Measurements from ENCODE around the gene TH. TPM values are rescaled to one million over a fixed set of nuclear protein-coding genes. Genes with fewer than 3 reads are reported as not detected.
A peak's percentile ranks its signal among the peaks of the same experiment; 100 is the strongest.

TH gene
- total RNA-seq, 5 donors from 2014 or later (not counting 1 experiment from before 2014, with no cell fraction given) = not detected

DNA sequence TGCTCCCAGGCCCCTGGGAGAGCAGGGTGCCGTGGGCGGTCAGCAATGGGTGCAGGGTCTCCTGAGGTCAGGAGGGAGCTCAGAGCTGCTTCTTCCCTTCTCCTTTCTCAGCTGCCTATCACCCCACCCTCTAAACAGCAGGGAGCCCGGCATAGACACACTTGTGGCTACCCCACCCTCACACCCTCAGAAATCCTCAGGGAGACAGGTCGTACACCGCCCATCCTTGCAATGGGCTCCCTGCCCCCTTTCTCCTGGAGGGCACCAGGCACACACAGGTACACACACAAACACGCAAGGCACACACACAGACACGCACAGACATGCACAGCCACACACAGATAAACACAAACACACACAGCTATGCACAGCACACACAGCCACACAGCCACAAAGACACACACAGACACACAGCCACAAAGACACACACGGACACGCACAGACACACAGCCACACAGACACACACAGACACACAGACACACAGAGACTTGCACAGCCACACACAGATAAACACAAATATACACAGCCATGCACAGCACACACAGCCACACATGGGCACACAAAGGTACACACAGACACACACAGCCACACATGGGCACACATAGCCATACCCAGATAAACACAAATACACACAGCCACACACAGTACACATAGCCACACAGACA is 44.9 kb upstream of the TH start:
- H3K36me3 Mint-ChIP-seq = no peaks in the 10 kb centered on the region
- ChIA-PET CTCF (no interaction called here), POLR2A (no interaction called here)
- no peak overlapping the region for H3K27ac ChIP-seq (ENCODE audit: low read length)
- ATAC-seq (replicated peaks in 1 of 4) = no peak
- H3K9me3 ChIP-seq = no peaks in the 10 kb centered on the region
- peaks cover 2 to 64% of the 10 kb centered on the region in 2 experiments for H3K4me1 ChIP-seq (ENCODE audit: control insufficient read depth in 1 of 2, extremely low read depth in 1 of 2, insufficient read depth in 2 of 2, low read length in 2 of 2)
- peaks cover 0 to 25% of the 10 kb centered on the region in 2 experiments for H3K27me3 ChIP-seq (replicated peaks in 1 of 2; ENCODE audit: control insufficient read depth in 2 of 2, extremely low read depth in 1 of 2, insufficient read depth in 2 of 2, low read length in 1 of 2)
- H3K27me3 Mint-ChIP-seq = peaks cover 5% of the 10 kb centered on the region in 2 donors
- H3K9me3 Mint-ChIP-seq = peaks cover 0 to 5% (median 0%) of the 10 kb centered on the region in 3 donors
- H3K4me3 ChIP-seq (ENCODE audit: control insufficient read depth in 1 of 2, extremely low read depth in 1 of 2, low read length in 1 of 2) = peak overlapping the region in 1 of 2 donors; percentile 4
- peaks cover 13 to 24% (median 18%) of the 10 kb centered on the region in 3 donors for H3K4me1 Mint-ChIP-seq
- no peaks in the 10 kb centered on the region for H3K36me3 ChIP-seq (ENCODE audit: control insufficient read depth in 2 of 2, extremely low read depth in 1 of 2, insufficient read depth in 1 of 2, low read length in 1 of 2)
- no peak overlapping the region for H3K27ac Mint-ChIP-seq
- H3K4me3 Mint-ChIP-seq = no peak overlapping the region
- DNase-seq = peak in 1 of 35 experiments; percentile 1
- 79% methylated on average over 9 of the region's 9 CpGs for WGBS (ENCODE audit: insufficient coverage)

DNA sequence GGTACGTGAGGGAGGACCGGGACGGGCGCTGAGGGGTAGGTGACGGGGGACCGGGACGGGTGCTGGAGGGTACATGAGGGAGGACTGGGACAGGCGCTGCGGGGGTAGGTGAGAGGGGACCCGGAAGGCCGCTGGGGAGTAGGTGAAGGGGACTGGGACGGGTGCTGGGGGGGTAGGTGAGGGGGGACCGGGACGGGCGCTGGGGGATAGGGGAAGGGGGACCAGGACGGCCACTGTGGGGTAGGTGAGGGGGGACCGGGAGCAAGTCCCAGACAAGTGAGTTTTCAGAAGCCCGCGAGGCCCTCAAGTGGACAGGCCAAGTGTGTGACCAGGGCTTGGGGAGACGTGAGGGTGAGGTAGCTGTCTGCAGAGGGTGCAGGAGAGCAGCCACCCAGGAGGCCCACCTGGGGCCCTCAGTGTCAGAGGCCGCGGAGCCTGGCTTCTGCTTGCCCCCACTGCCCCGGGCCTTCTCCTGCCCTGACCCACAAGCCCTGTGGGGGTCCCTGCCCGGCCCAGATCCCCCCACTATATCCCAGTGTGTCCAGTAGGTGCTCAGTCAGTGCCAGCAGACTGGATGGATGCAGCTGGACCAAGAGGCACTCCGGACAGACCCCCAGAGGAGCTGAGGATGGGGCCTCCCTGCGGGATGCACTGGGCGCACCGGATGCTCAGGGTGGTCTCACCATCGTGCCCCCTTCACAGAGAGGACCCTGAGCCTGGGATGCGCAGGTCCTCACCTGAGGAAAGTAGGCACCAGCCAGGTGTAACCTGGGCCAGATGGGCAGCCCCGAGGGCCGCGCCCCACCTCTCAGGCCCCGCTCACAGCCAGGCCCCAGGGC is 44.2 kb upstream of the TH start:
- Histone ChIP-seq H3K36me3 (ENCODE audit: control insufficient read depth in 2 of 2, extremely low read depth in 1 of 2, insufficient read depth in 1 of 2, low read length in 1 of 2) (no peaks in the 10 kb centered on the region), H3K27me3 (replicated peaks in 1 of 2; ENCODE audit: control insufficient read depth in 2 of 2, extremely low read depth in 1 of 2, insufficient read depth in 2 of 2, low read length in 1 of 2) (peaks cover 0 to 21% of the 10 kb centered on the region in 2 experiments), H3K4me3 (ENCODE audit: control insufficient read depth in 1 of 2, extremely low read depth in 1 of 2, low read length in 1 of 2) (no peak overlapping the region), H3K4me1 (ENCODE audit: control insufficient read depth in 1 of 2, extremely low read depth in 1 of 2, insufficient read depth in 2 of 2, low read length in 2 of 2) (peaks cover 2 to 64% of the 10 kb centered on the region in 2 experiments), H3K9me3 (no peaks in the 10 kb centered on the region), H3K27ac (ENCODE audit: low read length) (no peak overlapping the region)
- H3K4me1 Mint-ChIP-seq = peaks cover 13 to 24% (median 18%) of the 10 kb centered on the region in 3 donors
- DNase-seq (no peak), ATAC-seq (replicated peaks in 1 of 4) (no peak)
- POLR2A ChIA-PET = no interaction called here
- H3K36me3 Mint-ChIP-seq = no peaks in the 10 kb centered on the region
- CTCF ChIA-PET = no interaction called here
- no peak overlapping the region for H3K27ac Mint-ChIP-seq
- peaks cover 0 to 5% (median 0%) of the 10 kb centered on the region in 3 donors for H3K9me3 Mint-ChIP-seq
- no peak overlapping the region for H3K4me3 Mint-ChIP-seq
- peaks cover 4 to 5% of the 10 kb centered on the region in 2 donors for H3K27me3 Mint-ChIP-seq
- 84% methylated on average over 25 of the region's 34 CpGs for WGBS (ENCODE audit: insufficient coverage)

DNA sequence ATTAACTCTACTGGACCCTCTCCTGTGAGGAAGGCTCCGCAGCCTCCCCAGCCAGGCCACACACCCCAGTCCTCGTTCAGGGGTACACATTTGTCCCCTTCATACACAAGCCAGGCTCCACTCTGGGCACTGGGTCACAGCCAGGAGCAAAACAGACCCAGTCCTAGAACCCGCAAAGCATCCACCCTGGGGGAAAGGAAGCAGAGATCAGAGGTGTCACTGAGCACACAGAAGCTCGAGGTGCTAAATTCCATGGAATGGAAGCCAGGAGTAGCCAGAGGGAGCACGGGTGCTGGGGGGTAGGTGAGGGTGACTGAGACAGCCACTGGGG is 43.6 kb upstream of the TH start:
- peaks cover 13 to 24% (median 18%) of the 10 kb centered on the region in 3 donors for H3K4me1 Mint-ChIP-seq
- DNase-seq (no peak), ATAC-seq (replicated peaks in 1 of 4) (no peak)
- peaks cover 0 to 25% of the 10 kb centered on the region in 2 experiments for H3K27me3 ChIP-seq (replicated peaks in 1 of 2; ENCODE audit: control insufficient read depth in 2 of 2, extremely low read depth in 1 of 2, insufficient read depth in 2 of 2, low read length in 1 of 2)
- ChIA-PET POLR2A (no interaction called here), CTCF (no interaction called here)
- no peaks in the 10 kb centered on the region for H3K36me3 Mint-ChIP-seq
- no peaks in the 10 kb centered on the region for H3K36me3 ChIP-seq (ENCODE audit: control insufficient read depth in 2 of 2, extremely low read depth in 1 of 2, insufficient read depth in 1 of 2, low read length in 1 of 2)
- H3K27ac ChIP-seq (ENCODE audit: low read length) = no peak overlapping the region
- WGBS (ENCODE audit: insufficient coverage) = 77% methylated on average over 2 of the region's 5 CpGs
- H3K9me3 ChIP-seq = no peaks in the 10 kb centered on the region
- H3K27ac Mint-ChIP-seq = peak overlapping the region in 1 of 2 donors; percentile 16
- peaks cover 2 to 64% of the 10 kb centered on the region in 2 experiments for H3K4me1 ChIP-seq (ENCODE audit: control insufficient read depth in 1 of 2, extremely low read depth in 1 of 2, insufficient read depth in 2 of 2, low read length in 2 of 2)
- peaks cover 0 to 2% (median 0%) of the 10 kb centered on the region in 3 donors for H3K9me3 Mint-ChIP-seq
- H3K4me3 Mint-ChIP-seq = no peak overlapping the region
- peaks cover under 1 to 5% of the 10 kb centered on the region in 2 donors for H3K27me3 Mint-ChIP-seq
- H3K4me3 ChIP-seq (ENCODE audit: control insufficient read depth in 1 of 2, extremely low read depth in 1 of 2, low read length in 1 of 2) = no peak overlapping the region

DNA sequence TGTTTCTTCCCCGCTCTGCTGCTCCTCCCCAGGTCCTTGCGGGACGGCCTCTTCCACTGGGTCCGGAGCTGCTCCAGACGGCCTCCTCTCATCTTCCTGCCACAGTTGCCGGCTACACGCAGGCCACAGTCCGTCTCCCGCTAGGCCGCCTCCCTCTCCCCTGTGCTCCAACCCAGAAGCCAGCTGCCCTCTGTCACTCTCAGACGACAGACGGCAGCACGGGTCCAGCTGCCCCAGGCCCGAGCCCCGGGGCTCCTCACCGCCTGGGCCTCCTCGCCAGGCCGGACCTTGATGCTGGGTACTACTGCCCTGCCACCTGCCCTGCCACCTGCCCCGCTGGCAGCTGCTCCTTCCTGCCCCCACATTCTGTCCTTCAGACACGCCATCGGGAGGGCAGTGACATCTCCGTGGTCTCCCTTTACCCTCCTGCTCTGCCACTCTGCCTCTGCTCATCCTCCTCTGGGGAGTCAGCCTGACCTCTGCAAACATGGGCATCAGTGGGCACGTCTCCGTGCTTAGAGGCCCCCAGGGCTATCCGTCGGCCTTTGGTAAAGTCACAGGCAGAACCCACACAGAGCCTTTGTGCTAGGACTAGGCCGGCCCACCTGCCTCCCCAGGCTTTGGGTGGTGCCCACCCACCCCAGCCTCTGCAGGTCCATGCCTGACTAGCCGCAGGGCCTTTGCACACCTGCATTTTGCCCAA is 43.1 kb upstream of the TH start:
- H3K9me3 ChIP-seq = no peaks in the 10 kb centered on the region
- Mint-ChIP-seq H3K27ac (peak overlapping the region; percentile 16 to 89), H3K4me1 (peaks cover 13 to 24% (median 18%) of the 10 kb centered on the region in 3 donors), H3K27me3 (peaks cover 1 to 5% of the 10 kb centered on the region in 2 donors), H3K9me3 (no peaks in the 10 kb centered on the region), H3K36me3 (no peaks in the 10 kb centered on the region), H3K4me3 (peak overlapping the region in 1 of 3 donors; percentile 48)
- H3K4me3 ChIP-seq (ENCODE audit: control insufficient read depth in 1 of 2, extremely low read depth in 1 of 2, low read length in 1 of 2) = no peak overlapping the region
- 95% methylated on average over 28 of the region's 28 CpGs for WGBS (ENCODE audit: insufficient coverage)
- CTCF ChIA-PET = interaction anchor here in 1 of 2 donors (1.0 kb wide), 1 partner anchor 205 kb away, joined by 3 read pairs; no protein-coding TSS in a partner anchor
- DNase-seq = peak in 2 of 35 experiments; percentile 2 to 7
- H3K36me3 ChIP-seq (ENCODE audit: control insufficient read depth in 2 of 2, extremely low read depth in 1 of 2, insufficient read depth in 1 of 2, low read length in 1 of 2) = no peaks in the 10 kb centered on the region
- no peak overlapping the region for H3K27ac ChIP-seq (ENCODE audit: low read length)
- peaks cover 0 to 28% of the 10 kb centered on the region in 2 experiments for H3K27me3 ChIP-seq (replicated peaks in 1 of 2; ENCODE audit: control insufficient read depth in 2 of 2, extremely low read depth in 1 of 2, insufficient read depth in 2 of 2, low read length in 1 of 2)
- peaks cover 2 to 64% of the 10 kb centered on the region in 2 experiments for H3K4me1 ChIP-seq (ENCODE audit: control insufficient read depth in 1 of 2, extremely low read depth in 1 of 2, insufficient read depth in 2 of 2, low read length in 2 of 2)
- POLR2A ChIA-PET = no interaction called here
- no peak for ATAC-seq (replicated peaks in 1 of 4)

DNA sequence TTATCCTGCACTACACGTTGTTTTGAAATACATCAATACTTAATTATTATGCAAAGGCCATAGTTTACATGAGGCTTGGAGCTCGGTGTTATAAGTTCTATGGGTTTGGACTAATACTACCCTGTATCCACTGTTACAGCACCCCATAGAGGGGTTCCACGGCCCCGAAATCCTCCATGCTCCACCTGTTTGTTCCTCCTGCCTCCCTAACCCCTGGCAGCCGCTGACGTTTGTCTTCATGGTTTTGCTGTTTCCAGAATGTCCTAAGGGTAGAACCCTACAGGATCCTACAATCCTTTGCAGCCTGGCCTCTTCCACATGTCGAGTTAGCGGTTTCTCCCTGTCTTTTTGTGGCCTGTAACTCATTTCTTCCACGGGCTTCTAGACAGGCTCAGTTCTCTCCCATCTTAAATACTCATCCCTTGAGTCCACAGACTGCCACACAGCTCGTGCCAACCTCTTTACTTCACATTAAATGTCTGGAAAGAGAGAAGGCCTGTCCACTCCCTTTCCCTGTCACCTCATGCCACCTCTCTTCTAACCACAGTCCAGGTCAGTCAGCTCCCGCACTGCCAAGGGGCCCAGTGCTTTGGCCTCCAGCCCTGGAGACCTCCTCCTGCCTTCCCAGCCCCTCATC is 42.4 kb upstream of the TH start:
- peak in 2 of 35 experiments; percentile 5 to 12 for DNase-seq
- no peak for ATAC-seq (replicated peaks in 1 of 4)
- Mint-ChIP-seq H3K27me3 (peaks cover 1 to 5% of the 10 kb centered on the region in 2 donors), H3K9me3 (no peaks in the 10 kb centered on the region), H3K36me3 (no peaks in the 10 kb centered on the region), H3K27ac (peak overlapping the region; percentile 65 to 89), H3K4me3 (peak overlapping the region in 1 of 3 donors; percentile 48), H3K4me1 (peaks cover 13 to 24% (median 18%) of the 10 kb centered on the region in 3 donors)
- ChIA-PET CTCF (interaction anchor here in 1 of 2 donors (1.0 kb wide), 1 partner anchor 206 kb away, joined by 3 read pairs; no protein-coding TSS in a partner anchor), POLR2A (no interaction called here)
- WGBS (ENCODE audit: insufficient coverage) = 83% methylated on average over 8 of the region's 11 CpGs
- Histone ChIP-seq H3K9me3 (no peaks in the 10 kb centered on the region), H3K27ac (ENCODE audit: low read length) (peak overlapping the region; percentile 20), H3K4me1 (ENCODE audit: control insufficient read depth in 1 of 2, extremely low read depth in 1 of 2, insufficient read depth in 2 of 2, low read length in 2 of 2) (peaks cover 2 to 64% of the 10 kb centered on the region in 2 experiments), H3K36me3 (ENCODE audit: control insufficient read depth in 2 of 2, extremely low read depth in 1 of 2, insufficient read depth in 1 of 2, low read length in 1 of 2) (no peaks in the 10 kb centered on the region), H3K4me3 (ENCODE audit: control insufficient read depth in 1 of 2, extremely low read depth in 1 of 2, low read length in 1 of 2) (no peak overlapping the region), H3K27me3 (replicated peaks in 1 of 2; ENCODE audit: control insufficient read depth in 2 of 2, extremely low read depth in 1 of 2, insufficient read depth in 2 of 2, low read length in 1 of 2) (peaks cover 0 to 30% of the 10 kb centered on the region in 2 experiments)

Measured in T-cell (primary cell).